ENCODE measurements around the gene TLR3.

TLR3 gene

DNA sequence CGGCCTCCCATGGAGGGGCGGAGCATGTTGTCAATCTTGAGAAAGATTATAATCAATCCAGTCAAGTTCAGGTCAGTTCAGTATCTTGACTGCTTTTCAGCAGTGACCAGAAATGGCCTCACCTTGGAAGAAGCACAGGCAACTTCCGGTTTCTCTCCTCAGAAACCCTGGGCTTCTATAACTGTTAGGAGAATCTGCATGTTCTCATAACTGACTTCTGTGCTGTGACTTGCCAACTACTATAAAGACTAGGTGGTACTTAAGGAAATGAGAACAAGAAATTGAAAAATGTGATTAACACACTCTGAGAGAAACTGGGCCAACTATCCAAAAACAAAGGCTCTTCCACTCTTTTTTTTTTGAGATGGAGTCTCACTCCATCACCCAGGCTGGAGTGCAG, 35.9 kb upstream of the TLR3 start:
- TF ChIP-seq GATA3 (IDR thresholded peaks at IDR 0.05; ENCODE audit: low read depth, low read length) (no peak), GATA2 (IDR thresholded peaks at IDR 0.05; ENCODE audit: low read depth, low read length) (no peak)

GRCh38 chr4:186036976-186037581, 31.9 kb upstream of the TLR3 start:
- TF ChIP-seq GATA2 (IDR thresholded peaks at IDR 0.05; ENCODE audit: low read depth, low read length) (no peak), GATA3 (IDR thresholded peaks at IDR 0.05; ENCODE audit: low read depth, low read length) (no peak)

- TF ChIP-seq GATA2 (IDR thresholded peaks at IDR 0.05; ENCODE audit: low read depth, low read length) (no peak), GATA3 (IDR thresholded peaks at IDR 0.05; ENCODE audit: low read depth, low read length) (no peak)
Measured at GRCh38 chr4:186037692-186038658, 31.0 kb upstream of the TLR3 start.

DNA sequence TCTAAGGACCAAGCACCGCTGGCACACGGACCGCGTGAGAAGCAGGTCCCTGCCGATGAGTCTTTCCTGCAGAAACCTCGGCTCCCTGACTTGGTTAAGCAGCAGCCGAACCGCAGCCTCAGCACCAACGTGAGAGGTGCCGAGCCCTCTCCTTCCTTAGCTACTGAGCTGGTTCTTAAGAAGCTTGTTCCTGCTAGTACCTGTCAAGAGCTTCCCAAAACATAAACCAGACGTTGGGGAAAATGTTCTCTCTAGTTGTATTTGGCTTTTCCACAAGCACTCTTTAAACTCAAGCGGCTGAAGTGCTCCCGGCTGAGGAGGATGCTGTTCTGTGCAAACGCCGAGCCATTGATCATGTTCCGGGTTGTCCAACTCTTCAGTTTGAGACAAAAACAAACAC, 29.3 kb upstream of the TLR3 start:
- TF ChIP-seq GATA3 (IDR thresholded peaks at IDR 0.05; ENCODE audit: low read depth, low read length) (no peak), GATA2 (IDR thresholded peaks at IDR 0.05; ENCODE audit: low read depth, low read length) (no peak)

- no peak for TF ChIP-seq GATA2 (IDR thresholded peaks at IDR 0.05; ENCODE audit: low read depth, low read length)
- no peak for TF ChIP-seq GATA3 (IDR thresholded peaks at IDR 0.05; ENCODE audit: low read depth, low read length)
Measured at GRCh38 chr4:186040316-186040715, 28.6 kb upstream of the TLR3 start.

DNA sequence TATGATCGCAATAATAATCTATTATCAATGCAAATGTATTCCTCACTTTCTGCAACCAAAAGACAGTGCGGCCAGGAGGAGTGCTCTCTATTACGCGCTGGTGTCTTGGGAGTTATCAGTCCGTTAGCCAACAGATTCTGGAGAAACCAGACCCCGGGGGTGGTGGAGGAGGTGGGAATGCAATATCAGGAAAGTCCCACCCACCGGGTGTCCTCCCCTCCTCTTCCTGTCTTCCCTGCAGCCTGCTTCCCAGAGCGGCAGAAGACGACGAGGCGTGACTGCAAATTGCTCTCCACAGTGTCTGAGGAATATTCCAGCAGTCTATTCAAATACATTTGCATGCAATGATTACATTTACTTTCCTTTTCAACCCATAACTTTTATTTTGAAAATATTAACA, 17.9 kb upstream of the TLR3 start:
- TF ChIP-seq GATA3 (IDR thresholded peaks at IDR 0.05; ENCODE audit: low read depth, low read length) (no peak), GATA2 (IDR thresholded peaks at IDR 0.05; ENCODE audit: low read depth, low read length) (no peak)

- TF ChIP-seq GATA3 (IDR thresholded peaks at IDR 0.05; ENCODE audit: low read depth, low read length) (no peak), GATA2 (IDR thresholded peaks at IDR 0.05; ENCODE audit: low read depth, low read length) (no peak)
Measured at GRCh38 chr4:186058253-186058979, 10.5 kb upstream of the TLR3 start.

DNA sequence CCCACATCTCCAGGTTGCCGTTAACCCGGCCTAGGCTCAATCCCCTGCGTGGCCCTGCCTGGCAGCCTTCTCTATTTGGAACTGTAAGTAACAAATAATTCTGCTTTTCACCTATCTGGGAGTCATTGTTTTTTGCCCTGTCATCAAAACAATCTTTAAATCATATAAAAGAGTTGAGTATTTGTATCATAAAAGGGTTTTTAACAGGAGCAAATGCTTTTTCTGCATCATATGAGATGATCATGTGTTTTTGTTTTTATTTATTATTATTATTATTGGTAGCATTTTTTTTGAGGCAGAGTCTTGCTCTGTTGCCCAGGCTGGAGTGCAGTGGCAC, 10.0 kb upstream of the TLR3 start:
- TF ChIP-seq GATA2 (IDR thresholded peaks at IDR 0.05; ENCODE audit: low read depth, low read length) (no peak), GATA3 (IDR thresholded peaks at IDR 0.05; ENCODE audit: low read depth, low read length) (no peak)

DNA sequence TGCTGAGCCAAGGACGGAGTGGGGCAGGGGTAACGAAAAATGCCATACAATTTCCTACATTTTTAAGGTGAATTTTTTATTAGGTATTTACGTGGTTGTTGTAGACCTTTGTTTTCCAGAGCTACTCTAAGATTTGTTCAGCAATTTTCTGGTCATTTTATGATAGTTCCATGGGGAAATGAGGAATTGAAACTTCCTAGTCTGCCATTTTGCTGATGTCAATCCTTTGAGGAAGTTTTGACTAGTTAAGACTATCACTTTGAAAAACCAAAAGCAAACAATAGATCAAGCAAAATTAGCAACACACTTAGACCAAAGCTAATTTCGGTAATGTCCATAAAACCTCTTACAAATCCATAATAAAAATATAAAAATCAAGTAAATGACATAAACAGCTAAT, 7.0 kb upstream of the TLR3 start:
- TF ChIP-seq GATA3 (IDR thresholded peaks at IDR 0.05; ENCODE audit: low read depth, low read length) (no peak), GATA2 (IDR thresholded peaks at IDR 0.05; ENCODE audit: low read depth, low read length) (no peak)

DNA sequence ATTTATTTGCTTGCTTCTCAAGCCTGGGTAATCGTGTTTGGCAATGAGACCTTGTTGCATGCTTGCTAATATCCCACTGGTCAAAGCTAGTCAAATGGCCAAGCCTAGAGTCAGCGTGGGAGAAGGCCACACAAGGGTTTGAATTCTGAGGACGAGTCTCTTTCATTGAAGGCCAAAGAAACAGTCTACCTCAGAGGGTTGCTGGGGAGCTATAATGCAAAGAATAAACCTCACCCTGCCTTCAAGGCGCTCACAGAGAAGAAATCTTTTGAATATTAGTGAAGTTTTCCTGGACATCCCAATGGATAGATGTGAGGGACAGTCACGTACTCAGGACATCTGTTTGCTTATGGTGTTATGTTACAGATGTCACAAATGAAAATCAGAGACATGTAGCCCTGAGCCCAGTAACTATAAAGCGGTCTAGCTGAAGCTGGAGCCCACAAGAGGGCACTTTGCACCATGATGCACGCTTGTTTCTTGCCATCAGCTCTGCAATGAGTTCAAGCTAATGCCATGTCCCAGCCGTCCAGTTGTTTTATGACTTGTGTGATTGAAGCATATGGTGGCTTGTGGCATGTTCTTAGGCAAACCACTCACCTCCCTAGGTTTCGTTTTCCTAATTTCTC, 1.1 kb upstream of the TLR3 start:
- TF ChIP-seq GATA2 (IDR thresholded peaks at IDR 0.05; ENCODE audit: low read depth, low read length) (no peak), GATA3 (IDR thresholded peaks at IDR 0.05; ENCODE audit: low read depth, low read length) (no peak)

DNA sequence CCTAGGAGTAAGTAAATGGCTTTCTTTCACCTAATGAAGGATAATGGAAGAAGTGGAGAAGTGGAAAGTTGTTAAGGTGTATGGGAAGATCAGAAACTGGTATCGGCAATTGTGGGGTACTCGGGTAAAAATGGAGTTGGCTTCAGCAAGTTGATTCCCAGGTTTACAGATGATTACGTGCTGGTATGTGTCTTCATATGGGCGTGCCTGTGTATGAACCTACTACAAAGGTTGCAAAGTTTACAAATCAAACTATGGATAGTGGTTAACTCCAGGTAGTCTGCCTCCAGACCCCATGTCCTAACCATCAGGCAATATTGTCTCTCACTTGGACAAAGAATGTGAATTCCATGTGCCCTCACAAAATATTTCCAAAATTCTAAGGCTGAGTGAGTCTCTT, 773 bp downstream of the TLR3 start:
- no peak for TF ChIP-seq GATA3 (IDR thresholded peaks at IDR 0.05; ENCODE audit: low read depth, low read length)
- TF ChIP-seq GATA2 (IDR thresholded peaks at IDR 0.05; ENCODE audit: low read depth, low read length): no peak

DNA sequence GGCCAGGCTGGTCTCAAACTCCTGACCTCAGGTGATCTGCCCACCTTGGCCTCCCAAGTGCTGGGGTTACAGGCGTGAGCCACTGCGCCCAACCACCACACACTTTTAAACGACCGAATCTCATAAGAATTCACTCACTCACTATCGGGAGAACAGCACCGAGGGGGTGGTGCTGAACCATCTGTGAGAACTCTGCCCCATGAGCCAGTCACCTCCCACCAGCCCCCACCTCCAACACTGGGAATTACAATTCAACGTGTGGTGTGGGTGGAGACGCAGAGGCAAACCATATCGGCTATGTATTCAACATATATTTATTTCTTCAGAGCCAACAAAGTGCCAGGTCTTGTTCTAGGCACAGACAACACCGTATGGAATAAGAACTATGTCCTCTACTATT, 3.6 kb downstream of the TLR3 start:
- TF ChIP-seq GATA3 (IDR thresholded peaks at IDR 0.05; ENCODE audit: low read depth, low read length) (no peak), GATA2 (IDR thresholded peaks at IDR 0.05; ENCODE audit: low read depth, low read length) (no peak)

DNA sequence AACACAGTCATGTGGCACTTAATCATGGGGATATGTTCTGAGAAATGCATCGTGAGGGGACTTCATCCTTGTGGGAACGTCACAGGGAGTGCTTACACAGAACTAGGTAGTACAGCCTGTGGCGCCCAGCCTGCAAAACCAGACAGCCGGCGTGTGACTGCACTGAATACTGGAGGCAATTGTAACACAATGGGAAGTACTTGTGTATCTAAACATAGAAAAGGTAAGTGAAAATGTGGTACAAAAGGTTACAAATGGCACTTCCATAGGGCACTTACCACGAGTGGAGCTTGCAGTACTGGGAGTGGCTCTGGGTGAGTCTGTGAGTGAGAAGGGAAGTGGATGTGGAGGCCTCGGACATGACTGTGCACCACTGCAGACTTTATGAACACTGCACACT, 5.2 kb downstream of the TLR3 start:
- TF ChIP-seq GATA2 (IDR thresholded peaks at IDR 0.05; ENCODE audit: low read depth, low read length): no peak
- TF ChIP-seq GATA3 (IDR thresholded peaks at IDR 0.05; ENCODE audit: low read depth, low read length): no peak

- TF ChIP-seq GATA3 (IDR thresholded peaks at IDR 0.05; ENCODE audit: low read depth, low read length) (no peak), GATA2 (IDR thresholded peaks at IDR 0.05; ENCODE audit: low read depth, low read length) (no peak)
Measured at GRCh38 chr4:186078981-186079638, 10.2 kb downstream of the TLR3 start.
